Keratinocyte (primary cell): ENCODE measurements around the gene PRR16. TPM values are rescaled to one million over a fixed set of nuclear protein-coding genes. Genes with fewer than 3 reads are reported as not detected.

ENCODE experiments used
- DNase-seq: peaks from one replicate; pipeline ENCODE4 v3.0.0-alpha.2; 2011; ENCODE audit warnings: low read depth, missing footprints, low spot score
- FAIRE-seq: peaks from 2 replicates; lab custom pipeline; 2011; peaks lifted over from hg19 to GRCh38; lab: Jason Lieb, UNC
- H2AFZ ChIP-seq: 2 replicates; pipeline ENCODE4 v1.6.0; 2012; ENCODE audit warnings: low read length, control low read depth, inconsistent platforms; ENCODE audit not compliant: control insufficient read depth
- H3K27ac ChIP-seq: 2 replicates; pipeline ENCODE4 v1.5.1; 2011; ENCODE audit warnings: low read length; ENCODE audit not compliant: control insufficient read depth, insufficient read depth
- H3K27me3 ChIP-seq: 3 replicates; pipeline ENCODE4 v1.6.0; 2011; ENCODE audit warnings: low read length; ENCODE audit not compliant: control insufficient read depth, insufficient read depth; ENCODE audit errors: extremely low read depth
- H3K36me3 ChIP-seq, 2 experiments: 2 replicates in 1 of 2; 3 replicates in 1 of 2; pipeline ENCODE4 v1.5.1; 2011; ENCODE audit warnings: low read length in 2 of 2, mild to moderate bottlenecking in 1 of 2; ENCODE audit not compliant: control insufficient read depth in 2 of 2, insufficient read depth in 2 of 2; ENCODE audit errors: extremely low read depth in 1 of 2
- H3K4me1 ChIP-seq: 3 replicates; pipeline ENCODE4 v1.5.1; 2011; ENCODE audit warnings: low read length; ENCODE audit not compliant: control insufficient read depth, insufficient read depth; ENCODE audit errors: extremely low read depth
- H3K4me2 ChIP-seq: 3 replicates; pipeline ENCODE4 v1.6.0; 2011; ENCODE audit warnings: low read depth, low read length; ENCODE audit not compliant: control insufficient read depth, insufficient read depth; ENCODE audit errors: extremely low read depth
- H3K4me3 ChIP-seq, 3 experiments: fragments of 200-600 bp in 1 of 3; sonication (generic) in 1 of 3; 2 replicates in 2 of 3; 3 replicates in 1 of 3; pipeline ENCODE4 v1.5.1; 2011 to 2016; ENCODE audit warnings: low read length in 3 of 3, mild to moderate bottlenecking in 3 of 3, control low read depth in 2 of 3, inconsistent platforms in 1 of 3, low read depth in 1 of 3, mixed read lengths in 1 of 3, mixed run types in 1 of 3, moderate library complexity in 1 of 3; ENCODE audit not compliant: control insufficient read depth in 2 of 3, insufficient read depth in 2 of 3; ENCODE audit errors: extremely low read depth in 1 of 3
- H3K79me2 ChIP-seq: 2 replicates; pipeline ENCODE4 v1.6.0; 2012; ENCODE audit warnings: low read length; ENCODE audit not compliant: control insufficient read depth, insufficient read depth
- H3K9ac ChIP-seq: 3 replicates; pipeline ENCODE4 v1.6.0; 2011; ENCODE audit warnings: low read length; ENCODE audit not compliant: control insufficient read depth, insufficient read depth; ENCODE audit errors: extremely low read depth
- H3K9me1 ChIP-seq: 3 replicates; pipeline ENCODE4 v1.6.0; 2011; ENCODE audit warnings: low read length; ENCODE audit not compliant: control insufficient read depth, insufficient read depth; ENCODE audit errors: extremely low read depth
- H3K9me3 ChIP-seq: 2 replicates; pipeline ENCODE4 v1.5.1; 2012; ENCODE audit warnings: low read depth, low read length; ENCODE audit not compliant: control insufficient read depth
- H4K20me1 ChIP-seq: 3 replicates; pipeline ENCODE4 v1.6.0; 2011; ENCODE audit warnings: low read length; ENCODE audit not compliant: control insufficient read depth, insufficient read depth; ENCODE audit errors: extremely low read depth
- EZH2 ChIP-seq: IDR thresholded peaks from one replicate; pipeline ENCODE4 v1.6.1; 2012; ENCODE audit warnings: inconsistent platforms, mild to moderate bottlenecking, low read length, moderate library complexity
- dilution Hi-C: fragments of 300-500 bp; cut with MboI; formaldehyde crosslinking; loops from one replicate; pipeline ENCODE4 v1.7.0; 2020; ENCODE audit warnings: low sequenced_read_pairs; ENCODE audit not compliant: extremely low pct_ligation_motif_present
- polyA plus RNA-seq, 5 experiments: library from polyadenylated mRNA; depleted of rRNA in 3 of 5; stranded (reverse) in 3 of 5; stranded (forward) in 1 of 5; unstranded in 1 of 5; fragments of >200 nt; gene quantifications; 1 replicate in 1 of 5; 2 replicates in 3 of 5; 3 replicates in 1 of 5; pipeline versions ENCODE4 v1.2.1 to v1.2.3, GENCODE V29; 2011 to 2012; ENCODE audit warnings: missing spikeins in 2 of 5, low read depth in 1 of 5, low replicate concordance in 1 of 5
- TF ChIP-seq, protein P1 (sequence below), 3 experiments: IDR thresholded peaks in 1 of 3; conservative IDR thresholded peaks in 1 of 3; optimal IDR thresholded peaks in 1 of 3; 2 replicates in 2 of 3; 3 replicates in 1 of 3; pipeline versions ENCODE3 to v1.5.1; 2011; ENCODE audit warnings: low read length in 3 of 3, mild to moderate bottlenecking in 3 of 3, moderate library complexity in 2 of 3, control low read depth in 1 of 3, inconsistent platforms in 1 of 3; ENCODE audit not compliant: insufficient read depth in 2 of 3; ENCODE audit errors: extremely low read depth in 1 of 3

The PRR16 gene
- polyA plus RNA-seq, 1 donor (not counting 4 experiments of a cell fraction or from before 2014, with no cell fraction given), result 0.05 TPM

DNA sequence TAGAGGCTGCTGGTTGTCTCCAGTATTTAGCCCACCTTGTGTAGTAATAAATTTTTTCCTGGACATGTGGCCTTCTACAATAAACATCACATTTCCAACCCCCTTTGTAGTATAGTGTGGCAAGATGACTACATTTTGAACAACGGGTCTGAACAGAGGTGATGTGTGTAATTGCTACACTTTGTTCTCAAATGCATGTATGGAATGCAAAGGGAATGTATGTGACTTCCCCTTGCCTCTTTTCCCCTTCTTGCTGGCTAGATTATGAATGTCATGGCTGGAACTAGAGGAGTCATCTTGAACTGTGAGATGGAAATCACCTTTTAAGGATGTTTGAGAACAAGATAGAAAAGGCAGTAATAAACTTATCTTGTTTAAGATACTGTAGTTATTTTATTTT lies 54.5 kb downstream of the PRR16 start:
- no peak overlapping the region for H3K4me3 ChIP-seq
- dilution Hi-C loops, result no loop called here
- FAIRE-seq (no peak), DNase-seq (no peak)
- no peaks in the 10 kb centered on the region for H3K9me1 ChIP-seq
- H3K4me1 ChIP-seq, result no peaks in the 10 kb centered on the region
- H3K4me2 ChIP-seq, result no peak overlapping the region
- H3K9me3 ChIP-seq, result no peaks in the 10 kb centered on the region
- H4K20me1 ChIP-seq, result no peaks in the 10 kb centered on the region
- TF ChIP-seq, protein P1, sequence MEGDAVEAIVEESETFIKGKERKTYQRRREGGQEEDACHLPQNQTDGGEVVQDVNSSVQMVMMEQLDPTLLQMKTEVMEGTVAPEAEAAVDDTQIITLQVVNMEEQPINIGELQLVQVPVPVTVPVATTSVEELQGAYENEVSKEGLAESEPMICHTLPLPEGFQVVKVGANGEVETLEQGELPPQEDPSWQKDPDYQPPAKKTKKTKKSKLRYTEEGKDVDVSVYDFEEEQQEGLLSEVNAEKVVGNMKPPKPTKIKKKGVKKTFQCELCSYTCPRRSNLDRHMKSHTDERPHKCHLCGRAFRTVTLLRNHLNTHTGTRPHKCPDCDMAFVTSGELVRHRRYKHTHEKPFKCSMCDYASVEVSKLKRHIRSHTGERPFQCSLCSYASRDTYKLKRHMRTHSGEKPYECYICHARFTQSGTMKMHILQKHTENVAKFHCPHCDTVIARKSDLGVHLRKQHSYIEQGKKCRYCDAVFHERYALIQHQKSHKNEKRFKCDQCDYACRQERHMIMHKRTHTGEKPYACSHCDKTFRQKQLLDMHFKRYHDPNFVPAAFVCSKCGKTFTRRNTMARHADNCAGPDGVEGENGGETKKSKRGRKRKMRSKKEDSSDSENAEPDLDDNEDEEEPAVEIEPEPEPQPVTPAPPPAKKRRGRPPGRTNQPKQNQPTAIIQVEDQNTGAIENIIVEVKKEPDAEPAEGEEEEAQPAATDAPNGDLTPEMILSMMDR (optimal IDR thresholded peaks at IDR 0.05 in 1 of 3, IDR thresholded peaks at IDR 0.05 in 1 of 3, conservative IDR thresholded peaks at IDR 0.05 in 1 of 3; ENCODE audit: extremely low read depth in 1 of 3, insufficient read depth in 2 of 3, low read length in 3 of 3), result no peak
- no peak for TF ChIP-seq EZH2
- H2AFZ ChIP-seq, result no peak overlapping the region
- H3K27me3 ChIP-seq, result no peaks in the 10 kb centered on the region
- no peaks in the 10 kb centered on the region for H3K79me2 ChIP-seq
- no peaks in the 10 kb centered on the region for H3K36me3 ChIP-seq
- no peak overlapping the region for H3K27ac ChIP-seq
- H3K9ac ChIP-seq, result no peak overlapping the region

DNA sequence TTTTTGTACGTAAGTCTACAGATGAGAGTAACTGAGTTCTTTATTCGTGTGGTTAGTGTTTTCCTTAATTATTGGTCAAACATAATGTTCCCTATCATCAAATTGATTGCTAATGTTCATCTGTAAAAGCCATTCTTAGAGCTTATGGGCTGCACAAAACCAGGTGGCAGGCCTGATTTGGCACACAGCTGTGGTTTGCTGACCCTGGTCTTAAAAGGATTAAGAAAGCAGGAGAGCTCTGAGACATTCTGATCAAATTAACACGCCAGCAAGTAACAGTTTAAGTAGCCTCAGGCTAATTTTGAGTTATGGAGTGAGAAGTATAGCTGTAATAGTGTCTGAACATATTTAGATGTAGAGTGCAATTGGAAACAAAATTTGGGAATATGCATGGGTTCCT lies 63.2 kb downstream of the PRR16 start:
- no peaks in the 10 kb centered on the region for H3K9me3 ChIP-seq
- H4K20me1 ChIP-seq, result no peaks in the 10 kb centered on the region
- no peaks in the 10 kb centered on the region for H3K79me2 ChIP-seq
- dilution Hi-C loops, result no loop called here
- H3K4me2 ChIP-seq, result no peak overlapping the region
- H3K27ac ChIP-seq, result no peak overlapping the region
- H3K27me3 ChIP-seq, result no peaks in the 10 kb centered on the region
- no peak overlapping the region for H3K9ac ChIP-seq
- no peak overlapping the region for H3K4me3 ChIP-seq
- no peaks in the 10 kb centered on the region for H3K36me3 ChIP-seq
- H3K9me1 ChIP-seq, result no peaks in the 10 kb centered on the region
- DNase-seq, result no peak
- TF ChIP-seq EZH2, result no peak
- TF ChIP-seq, protein P1 (optimal IDR thresholded peaks at IDR 0.05 in 1 of 3, IDR thresholded peaks at IDR 0.05 in 1 of 3, conservative IDR thresholded peaks at IDR 0.05 in 1 of 3; ENCODE audit: extremely low read depth in 1 of 3, insufficient read depth in 2 of 3, low read length in 3 of 3), result no peak
- H2AFZ ChIP-seq, result no peak overlapping the region
- FAIRE-seq, result no peak
- H3K4me1 ChIP-seq, result no peaks in the 10 kb centered on the region
